ENCODE measurements around the gene CCL8.
"Not testable (repeated sequence)": the region's sequence is repeated elsewhere in the genome, so short reads cannot be mapped to it uniquely, and the experiment has no call there.

CCL8 gene

GRCh38 chr17:34314279-34314678 is 5.0 kb upstream of the CCL8 start:
- peak; percentile 1 for DNase-seq (ENCODE audit: low spot score)

GRCh38 chr17:34318474-34318873 is 761 bp upstream of the CCL8 start:
- DNase-seq (ENCODE audit: low spot score) = no peak

- DNase-seq (ENCODE audit: low spot score) = no peak
Observed at GRCh38 chr17:34321964-34322363, 2.7 kb downstream of the CCL8 start.

GRCh38 chr17:34327580-34327979 is 8.3 kb downstream of the CCL8 start:
- DNase-seq (ENCODE audit: low spot score) = not testable (repeated sequence)

DNA sequence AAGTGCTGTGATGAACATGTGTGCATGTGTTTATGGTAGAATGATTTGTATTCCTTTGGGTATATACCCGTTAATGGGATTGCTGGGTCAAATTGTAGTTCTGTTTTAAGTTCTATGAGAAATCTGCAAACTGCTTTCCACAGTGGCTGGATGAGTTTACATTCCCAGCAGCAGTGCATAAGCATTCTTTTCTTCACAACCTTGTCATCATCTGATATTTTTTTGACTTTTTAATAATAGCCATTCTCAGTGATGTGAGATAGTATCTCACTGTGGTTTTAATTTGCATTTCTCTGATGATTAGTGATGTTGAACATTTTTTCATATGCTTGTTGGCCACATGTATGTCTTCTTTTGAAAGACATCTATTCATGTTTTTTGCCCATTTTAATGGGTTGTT is 18.5 kb downstream of the CCL8 start:
- DNase-seq (ENCODE audit: low spot score) = no peak

DNA sequence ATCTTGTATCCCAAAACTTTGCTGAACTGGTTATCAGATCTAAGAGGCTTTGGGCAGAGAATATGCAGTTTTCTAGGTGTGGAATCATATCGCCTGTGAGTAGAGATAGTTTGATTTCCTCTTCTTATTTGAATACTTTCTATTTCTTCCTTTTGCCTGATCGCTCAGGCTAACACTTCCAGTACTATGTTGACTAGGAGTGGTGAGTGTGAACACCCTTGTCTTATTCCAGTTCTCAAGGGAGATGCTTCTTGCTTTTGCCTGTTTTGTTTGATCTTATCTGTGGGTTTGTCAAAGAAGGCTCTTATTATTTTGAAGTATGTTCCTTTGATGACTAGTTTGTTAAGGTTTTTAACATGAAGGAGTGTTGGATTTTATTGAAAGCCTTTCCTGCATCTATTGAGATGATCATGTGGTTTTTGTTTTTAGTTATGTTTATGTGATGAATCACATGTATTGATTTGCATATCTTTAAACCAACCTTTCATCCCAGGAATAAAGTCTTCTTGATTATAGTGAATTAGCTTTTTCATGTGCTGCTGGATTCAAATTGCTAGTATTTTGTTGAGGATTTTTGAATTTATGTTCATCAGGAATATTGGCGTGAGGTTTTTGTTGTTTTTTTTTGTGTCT is 20.0 kb downstream of the CCL8 start:
- DNase-seq (ENCODE audit: low spot score) = no peak

GRCh38 chr17:34341916-34342315 is 22.7 kb downstream of the CCL8 start:
- DNase-seq (ENCODE audit: low spot score) = no peak

DNA sequence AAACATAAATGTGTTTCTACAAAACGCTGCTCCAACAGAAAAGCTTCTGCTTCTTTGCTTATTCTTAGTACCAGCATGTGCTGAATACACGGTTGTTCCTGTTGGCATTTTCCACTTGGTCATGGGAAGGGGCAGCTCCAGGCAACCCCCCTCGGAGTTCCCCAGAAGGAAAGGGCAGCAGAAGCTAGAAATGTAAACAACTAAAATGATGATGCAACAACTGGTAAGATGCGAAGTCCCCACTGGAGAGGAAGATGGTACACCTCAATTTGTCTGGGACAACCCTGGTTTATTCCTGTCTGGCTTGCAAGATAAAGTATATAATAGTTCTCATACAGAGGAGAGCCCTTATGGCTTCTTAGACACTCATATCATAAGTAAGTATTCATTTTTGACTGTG is 27.8 kb downstream of the CCL8 start:
- no peak for DNase-seq (ENCODE audit: low spot score)

DNA sequence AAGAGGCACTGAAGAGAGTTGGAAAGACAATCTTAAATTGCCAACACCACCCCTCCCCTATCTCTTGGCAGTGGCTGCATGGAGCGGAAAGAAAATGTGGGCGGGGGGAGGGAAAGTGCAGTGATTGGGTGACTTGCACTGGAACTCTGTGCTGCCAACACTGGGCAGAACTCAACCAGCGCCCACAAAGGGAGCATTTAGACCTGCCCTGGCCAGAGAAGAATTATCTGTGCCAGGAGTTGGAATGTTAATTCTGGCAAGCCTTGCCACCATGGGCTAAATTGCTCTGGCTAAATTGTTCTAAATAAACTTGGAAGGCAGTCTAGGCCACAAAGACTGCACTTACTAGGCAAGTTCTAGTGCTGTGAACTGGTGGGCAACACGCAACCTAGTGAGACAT is 30.5 kb downstream of the CCL8 start:
- DNase-seq (ENCODE audit: low spot score) = no peak

GRCh38 chr17:34351096-34351495 is 31.9 kb downstream of the CCL8 start:
- no peak for DNase-seq (ENCODE audit: low spot score)

DNA sequence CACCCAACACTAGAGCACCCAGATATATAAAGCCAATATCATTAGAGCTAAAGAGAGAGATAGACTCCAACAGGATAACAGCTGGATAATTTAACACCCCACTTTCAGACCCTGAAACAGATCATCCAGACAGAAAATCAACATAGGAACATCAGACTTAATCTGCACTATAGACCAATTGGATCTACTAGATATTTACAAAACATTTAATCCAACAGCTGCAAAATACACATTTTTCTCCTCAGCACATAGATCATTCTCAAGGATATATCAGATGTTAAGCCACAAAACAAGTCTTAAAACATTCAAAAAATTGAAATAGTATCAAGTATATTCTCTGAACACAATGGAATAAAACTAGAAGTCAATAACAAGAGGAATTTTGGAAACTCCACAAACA is 33.0 kb downstream of the CCL8 start:
- no peak for DNase-seq (ENCODE audit: low spot score)

DNA sequence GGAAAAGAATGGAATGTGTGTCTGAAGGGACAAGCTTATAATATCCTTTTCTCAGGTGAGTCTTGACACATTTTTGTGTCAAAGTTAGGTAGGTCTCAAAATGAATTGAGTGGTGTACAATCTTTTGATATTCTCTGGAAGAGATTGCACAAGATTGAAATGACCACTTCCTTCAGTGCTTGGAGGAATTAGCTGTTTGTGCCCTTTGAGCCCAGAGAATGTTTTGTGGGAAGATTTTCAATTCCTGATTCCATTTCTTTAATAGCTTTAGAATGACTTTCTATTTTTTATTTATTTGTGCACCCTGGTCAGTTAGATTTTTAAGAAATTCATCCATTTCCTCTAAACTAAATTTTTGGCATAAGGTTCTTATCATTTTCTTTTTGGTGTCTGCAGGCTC is 35.4 kb downstream of the CCL8 start:
- no peak for DNase-seq (ENCODE audit: low spot score)

DNA sequence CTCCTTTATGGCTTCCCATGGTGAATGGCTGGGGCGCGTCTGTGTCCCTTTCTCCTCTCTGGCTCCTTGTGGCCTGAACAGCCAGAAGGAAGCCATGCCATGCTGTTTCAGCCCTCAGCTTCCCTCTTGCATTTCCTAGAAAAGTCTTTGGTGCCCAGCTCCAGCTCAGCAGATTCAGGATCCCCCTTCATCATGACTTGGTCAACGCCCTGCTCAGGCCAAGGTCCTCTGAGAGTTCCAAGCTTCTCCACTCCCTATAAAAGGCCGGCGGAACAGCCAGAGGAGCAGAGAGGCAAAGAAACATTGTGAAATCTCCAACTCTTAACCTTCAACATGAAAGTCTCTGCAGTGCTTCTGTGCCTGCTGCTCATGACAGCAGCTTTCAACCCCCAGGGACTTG is 37.0 kb downstream of the CCL8 start, which contains the start of gene CCL13:
TSS of gene CCL13 (plus strand) at position 287 of the 400 bp plus-strand sequence. CDS start at position 334, 47 bp downstream.
- no peak for DNase-seq (ENCODE audit: low spot score)

DNA sequence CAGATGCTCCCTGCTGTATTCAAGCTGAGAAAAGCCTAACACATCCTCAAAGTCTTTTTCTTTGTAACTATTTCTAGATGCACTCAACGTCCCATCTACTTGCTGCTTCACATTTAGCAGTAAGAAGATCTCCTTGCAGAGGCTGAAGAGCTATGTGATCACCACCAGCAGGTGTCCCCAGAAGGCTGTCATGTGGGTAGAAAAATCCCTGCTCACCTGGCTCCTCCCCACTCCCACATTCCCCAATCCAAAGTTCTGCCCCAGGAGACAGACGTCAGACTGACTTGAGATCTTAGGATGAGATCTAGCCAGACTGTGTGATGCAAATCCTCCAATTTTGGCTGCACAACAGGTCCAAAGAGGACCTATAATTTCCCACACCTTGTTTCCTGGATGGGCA is 38.2 kb downstream of the CCL8 start:
- no peak for DNase-seq (ENCODE audit: low spot score)

- no peak for DNase-seq (ENCODE audit: low spot score)
Observed at GRCh38 chr17:34358631-34359030, 39.4 kb downstream of the CCL8 start.

GRCh38 chr17:34360601-34361270 is 41.5 kb downstream of the CCL8 start:
- DNase-seq (ENCODE audit: low spot score) = no peak

GRCh38 chr17:34361478-34362061 is 42.3 kb downstream of the CCL8 start:
- peak; percentile 77 for DNase-seq (ENCODE audit: low spot score)

DNA sequence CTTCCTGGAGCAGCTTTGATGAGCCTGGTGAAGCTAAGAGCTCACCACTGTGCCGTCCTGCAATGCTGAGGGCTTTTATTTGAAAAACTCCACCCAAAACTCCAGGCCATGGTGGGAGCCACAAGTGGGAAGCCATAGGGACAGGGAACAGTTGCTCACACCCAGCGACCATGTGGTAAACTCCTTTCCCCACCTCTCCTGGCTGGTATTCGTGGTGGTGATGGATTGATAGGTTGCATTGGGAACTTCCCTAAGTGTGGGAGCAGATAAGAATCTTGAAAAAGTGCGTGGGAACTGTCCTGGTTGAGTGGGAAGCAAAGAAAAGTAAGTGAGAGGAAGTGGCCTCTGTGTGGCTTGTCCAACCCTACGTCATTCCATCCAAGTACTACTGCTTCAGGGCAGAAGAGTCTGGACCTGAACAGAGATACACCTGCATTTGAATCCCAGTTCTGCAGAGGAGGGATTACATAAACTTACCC is 44.0 kb downstream of the CCL8 start, which contains the start of gene CCL1:
TSS of gene CCL1 (minus strand) at position 51 of the 479 bp plus-strand sequence. CDS start 72 bp downstream, outside the sequence.
- no peak for DNase-seq (ENCODE audit: low spot score)

GRCh38 chr17:34364751-34365150 is 45.5 kb downstream of the CCL8 start:
- DNase-seq (ENCODE audit: low spot score) = no peak

DNA sequence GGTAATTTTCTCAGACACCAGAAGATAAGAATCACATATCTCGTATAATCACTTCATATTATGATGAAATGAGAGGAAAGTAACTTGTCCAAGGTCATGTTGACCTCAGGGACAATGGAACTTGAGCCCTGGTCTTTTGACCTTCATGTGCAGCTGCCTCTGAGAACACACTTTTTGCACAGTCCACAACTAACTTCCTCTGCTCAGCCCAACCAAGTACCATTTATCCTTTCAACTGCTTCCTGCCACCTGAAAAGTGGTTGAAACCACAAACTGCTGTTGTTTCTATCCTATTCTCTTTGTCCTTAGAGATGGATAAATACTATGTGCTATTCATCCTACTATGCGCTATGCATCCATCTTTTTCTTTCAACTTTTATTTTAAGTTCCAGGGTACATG is 46.1 kb downstream of the CCL8 start:
- DNase-seq (ENCODE audit: low spot score) = no peak

DNA sequence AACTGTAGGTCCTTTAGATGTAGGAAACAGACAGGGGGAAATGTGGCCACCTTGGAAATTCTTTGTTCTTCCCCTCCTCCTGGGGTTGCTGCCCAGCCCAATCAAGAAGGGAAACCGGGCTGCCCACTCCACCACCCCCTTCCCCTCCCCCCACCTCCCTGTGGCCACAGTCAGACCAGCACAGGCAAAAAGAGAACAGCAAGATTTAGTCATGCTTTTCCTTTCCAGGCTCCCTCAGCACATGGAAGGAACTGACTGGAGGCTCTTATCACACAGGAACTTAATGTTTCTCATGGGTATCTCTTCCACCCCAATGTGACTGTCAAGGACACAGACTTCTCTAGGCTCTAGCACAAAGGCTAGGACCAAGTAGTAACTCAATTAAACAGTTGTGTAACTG is 46.8 kb downstream of the CCL8 start:
- no peak for DNase-seq (ENCODE audit: low spot score)

GRCh38 chr17:34366529-34367107 is 47.4 kb downstream of the CCL8 start:
- no peak for DNase-seq (ENCODE audit: low spot score)

Measured in putamen (tissue), 1 donor.